Panc1 (cell line): ENCODE measurements around the gene VIM. TPM values are rescaled to one million over a fixed set of nuclear protein-coding genes. Genes with fewer than 3 reads are reported as not detected.

Experiments used
- ATAC-seq: fragments of 200-7000 bp; cut with Tn5 transposase; 2 replicates; pipeline ENCODE4 v1.9.1; 2020; ENCODE audit warnings: mild to moderate bottlenecking, moderate library complexity
- BruUV-seq: library from RNA; stranded (reverse); fragments of 400-500 nt; replicated peaks from 2 replicates; lab custom pipeline; 2021; lab: Mats Ljungman, UMichigan
- CTCF ChIA-PET: fragments of 300-600 bp; sonication (Branson Sonifier 250); formaldehyde crosslinking; loops from one replicate; lab custom pipeline; 2022; ENCODE audit warnings: antibody characterized with exemption; lab: Charles Lee
- POLR2A ChIA-PET: fragments of 300-600 bp; sonication (Branson Sonifier 250); formaldehyde crosslinking; loops from one replicate; lab custom pipeline; 2022; ENCODE audit warnings: antibody characterized with exemption; lab: Charles Lee
- DNase-seq: peaks from one replicate; pipeline ENCODE4 v3.0.0-alpha.2; 2010; ENCODE audit warnings: low read depth, low spot score
- H3K27ac ChIP-seq: 2 replicates; pipeline ENCODE4 v1.5.1; 2011; ENCODE audit warnings: mild to moderate bottlenecking, low read length, inconsistent platforms
- H3K27me3 ChIP-seq: fragments of 200-500 bp; sonication (Bioruptor generic); 2 replicates; pipeline ENCODE4 v1.6.0; 2014; ENCODE audit warnings: low read length, inconsistent platforms; ENCODE audit not compliant: control insufficient read depth, insufficient read depth
- H3K36me3 ChIP-seq: fragments of 200-500 bp; sonication (Bioruptor generic); 2 replicates; pipeline ENCODE4 v1.5.1; 2014; ENCODE audit warnings: inconsistent platforms, mild to moderate bottlenecking, low read length, moderate library complexity; ENCODE audit not compliant: control insufficient read depth, insufficient read depth
- H3K4me1 ChIP-seq: 2 replicates; pipeline ENCODE4 v1.5.1; 2011; ENCODE audit warnings: inconsistent platforms, mild to moderate bottlenecking, low read length, moderate library complexity; ENCODE audit not compliant: control insufficient read depth, insufficient read depth
- H3K4me3 ChIP-seq, 2 experiments: 2 replicates each; pipeline ENCODE4 v1.5.1; 2011 to 2012; ENCODE audit warnings: low read depth in 2 of 2, low read length in 2 of 2, mild to moderate bottlenecking in 2 of 2, inconsistent platforms in 1 of 2, moderate library complexity in 1 of 2
- H3K9me3 ChIP-seq: fragments of 200-500 bp; sonication (Bioruptor generic); 2 replicates; pipeline ENCODE4 v1.5.1; 2014; ENCODE audit warnings: low read depth, mild to moderate bottlenecking, inconsistent platforms, low read length, moderate library complexity; ENCODE audit not compliant: control insufficient read depth, insufficient read depth
- POLR2AphosphoS5 ChIP-seq: IDR thresholded peaks from 2 replicates; pipeline ENCODE4 v1.6.1; 2012; ENCODE audit warnings: mild to moderate bottlenecking, low read depth, low read length, moderate library complexity
- SIN3A ChIP-seq: IDR thresholded peaks from 2 replicates; pipeline ENCODE4 v1.6.1; 2012; ENCODE audit warnings: low read depth, mild to moderate bottlenecking, low read length, moderate library complexity, borderline replicate concordance; ENCODE audit not compliant: insufficient read depth
- TCF7L2 ChIP-seq: IDR thresholded peaks from 2 replicates; pipeline ENCODE4 v1.6.1; 2011; ENCODE audit warnings: mild to moderate bottlenecking, low read depth, low read length, inconsistent platforms
- in situ Hi-C: cut with HindIII; loops from 2 replicates; pipeline ENCODE4 v1.10.0; 2016; ENCODE audit warnings: low sequenced_read_pairs, low pct_unique_long_range_greater_than_20kb
- intact Hi-C: fragments of 100-400 bp; cut with micrococcal nuclease; formaldehyde crosslinking; loops from one replicate; pipeline ENCODE4 v1.10.0; 2022; ENCODE audit not compliant: unreplicated experiment
- total RNA-seq: library from RNA; stranded (reverse); gene quantifications from one replicate; pipeline ENCODE4 v1.2.1, GENCODE V29; 2021; ENCODE audit not compliant: unreplicated experiment
- TF ChIP-seq, protein P1 (sequence below): fragments of 450-650 bp; IDR thresholded peaks from 2 replicates; pipeline ENCODE4 v1.5.1; 2017; ENCODE audit warnings: mild to moderate bottlenecking
- TF ChIP-seq, protein P2 (sequence below), 2 experiments: IDR thresholded peaks; 2 replicates each; pipeline ENCODE4 v1.6.1; 2011 to 2012; ENCODE audit warnings: low read depth in 2 of 2, control low read depth in 1 of 2, low read length in 1 of 2, mild to moderate bottlenecking in 1 of 2, moderate library complexity in 1 of 2; ENCODE audit not compliant: insufficient read depth in 1 of 2

Gene VIM
- total RNA-seq, 1 experiment from 2014 or later = 3,436 TPM

DNA sequence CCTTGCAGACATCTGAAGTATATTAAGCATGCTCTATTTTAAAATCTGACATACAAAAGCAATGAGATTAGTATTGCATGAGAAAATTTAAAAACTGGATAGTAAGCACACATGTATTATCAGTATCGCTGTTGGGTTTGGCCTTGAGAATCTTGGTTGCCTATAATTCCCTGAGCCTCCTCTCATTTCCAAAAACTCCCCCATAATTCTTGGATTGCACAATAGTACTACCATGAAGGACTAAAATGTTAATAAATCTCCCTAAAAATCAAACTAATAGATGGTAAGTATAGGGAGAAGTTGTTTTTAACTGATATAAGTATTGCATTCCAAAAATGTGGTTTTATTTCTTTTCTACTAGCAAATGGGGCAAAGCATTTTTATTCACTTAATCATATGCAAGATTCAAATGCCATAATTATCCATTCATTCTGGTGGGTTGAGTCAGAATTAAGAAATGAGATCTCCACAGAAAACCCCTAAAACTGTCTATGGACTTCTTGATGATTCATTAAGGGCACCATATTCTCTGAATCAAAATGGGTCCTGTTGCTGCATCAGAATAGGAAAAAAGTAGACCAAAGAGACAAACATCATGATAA is 10.3 kb upstream of the VIM start:
- no peak overlapping the region for H3K4me3 ChIP-seq
- no peaks in the 10 kb centered on the region for H3K36me3 ChIP-seq
- H3K27ac ChIP-seq = peak overlapping the region; percentile 99
- in situ Hi-C loops = no loop called here
- TF ChIP-seq SIN3A = no peak
- TF ChIP-seq, protein P1, sequence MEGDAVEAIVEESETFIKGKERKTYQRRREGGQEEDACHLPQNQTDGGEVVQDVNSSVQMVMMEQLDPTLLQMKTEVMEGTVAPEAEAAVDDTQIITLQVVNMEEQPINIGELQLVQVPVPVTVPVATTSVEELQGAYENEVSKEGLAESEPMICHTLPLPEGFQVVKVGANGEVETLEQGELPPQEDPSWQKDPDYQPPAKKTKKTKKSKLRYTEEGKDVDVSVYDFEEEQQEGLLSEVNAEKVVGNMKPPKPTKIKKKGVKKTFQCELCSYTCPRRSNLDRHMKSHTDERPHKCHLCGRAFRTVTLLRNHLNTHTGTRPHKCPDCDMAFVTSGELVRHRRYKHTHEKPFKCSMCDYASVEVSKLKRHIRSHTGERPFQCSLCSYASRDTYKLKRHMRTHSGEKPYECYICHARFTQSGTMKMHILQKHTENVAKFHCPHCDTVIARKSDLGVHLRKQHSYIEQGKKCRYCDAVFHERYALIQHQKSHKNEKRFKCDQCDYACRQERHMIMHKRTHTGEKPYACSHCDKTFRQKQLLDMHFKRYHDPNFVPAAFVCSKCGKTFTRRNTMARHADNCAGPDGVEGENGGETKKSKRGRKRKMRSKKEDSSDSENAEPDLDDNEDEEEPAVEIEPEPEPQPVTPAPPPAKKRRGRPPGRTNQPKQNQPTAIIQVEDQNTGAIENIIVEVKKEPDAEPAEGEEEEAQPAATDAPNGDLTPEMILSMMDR = no peak
- no peak for TF ChIP-seq TCF7L2
- TF ChIP-seq POLR2AphosphoS5 = no peak
- TF ChIP-seq, protein P2, sequence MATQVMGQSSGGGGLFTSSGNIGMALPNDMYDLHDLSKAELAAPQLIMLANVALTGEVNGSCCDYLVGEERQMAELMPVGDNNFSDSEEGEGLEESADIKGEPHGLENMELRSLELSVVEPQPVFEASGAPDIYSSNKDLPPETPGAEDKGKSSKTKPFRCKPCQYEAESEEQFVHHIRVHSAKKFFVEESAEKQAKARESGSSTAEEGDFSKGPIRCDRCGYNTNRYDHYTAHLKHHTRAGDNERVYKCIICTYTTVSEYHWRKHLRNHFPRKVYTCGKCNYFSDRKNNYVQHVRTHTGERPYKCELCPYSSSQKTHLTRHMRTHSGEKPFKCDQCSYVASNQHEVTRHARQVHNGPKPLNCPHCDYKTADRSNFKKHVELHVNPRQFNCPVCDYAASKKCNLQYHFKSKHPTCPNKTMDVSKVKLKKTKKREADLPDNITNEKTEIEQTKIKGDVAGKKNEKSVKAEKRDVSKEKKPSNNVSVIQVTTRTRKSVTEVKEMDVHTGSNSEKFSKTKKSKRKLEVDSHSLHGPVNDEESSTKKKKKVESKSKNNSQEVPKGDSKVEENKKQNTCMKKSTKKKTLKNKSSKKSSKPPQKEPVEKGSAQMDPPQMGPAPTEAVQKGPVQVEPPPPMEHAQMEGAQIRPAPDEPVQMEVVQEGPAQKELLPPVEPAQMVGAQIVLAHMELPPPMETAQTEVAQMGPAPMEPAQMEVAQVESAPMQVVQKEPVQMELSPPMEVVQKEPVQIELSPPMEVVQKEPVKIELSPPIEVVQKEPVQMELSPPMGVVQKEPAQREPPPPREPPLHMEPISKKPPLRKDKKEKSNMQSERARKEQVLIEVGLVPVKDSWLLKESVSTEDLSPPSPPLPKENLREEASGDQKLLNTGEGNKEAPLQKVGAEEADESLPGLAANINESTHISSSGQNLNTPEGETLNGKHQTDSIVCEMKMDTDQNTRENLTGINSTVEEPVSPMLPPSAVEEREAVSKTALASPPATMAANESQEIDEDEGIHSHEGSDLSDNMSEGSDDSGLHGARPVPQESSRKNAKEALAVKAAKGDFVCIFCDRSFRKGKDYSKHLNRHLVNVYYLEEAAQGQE (IDR thresholded peaks at IDR 0.05; ENCODE audit: insufficient read depth in 1 of 2, low read depth in 2 of 2, low read length in 1 of 2) = no peak
- no TSS peak for BruUV-seq
- no peak for DNase-seq
- no peaks in the 10 kb centered on the region for H3K9me3 ChIP-seq
- CTCF ChIA-PET = no interaction called here
- H3K4me1 ChIP-seq = peaks cover 51% of the 10 kb centered on the region
- POLR2A ChIA-PET = no interaction called here
- ATAC-seq = no peak
- intact Hi-C loops = no loop called here
- H3K27me3 ChIP-seq = no peaks in the 10 kb centered on the region

DNA sequence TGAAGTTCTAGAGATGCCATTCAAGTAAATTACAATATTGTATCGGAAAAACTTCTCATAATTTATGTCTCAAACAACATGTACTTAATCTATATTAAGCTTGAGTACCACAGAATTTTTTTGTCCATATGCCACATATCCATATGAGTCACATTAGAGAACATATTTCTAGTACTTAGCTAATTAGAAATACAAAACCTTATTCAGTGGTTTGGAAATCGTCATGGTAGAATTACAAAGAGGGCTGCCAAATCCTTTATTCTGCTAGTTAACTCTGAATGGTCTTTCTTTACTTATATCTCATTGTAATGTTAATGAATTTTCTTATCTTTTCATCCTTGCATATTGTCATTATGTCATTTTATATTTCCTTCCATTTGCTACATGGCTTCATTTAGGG is 9.0 kb upstream of the VIM start:
- ChIA-PET CTCF (interaction anchor here (0.7 kb wide), 1 partner anchor 23 kb away, joined by 3 read pairs; no protein-coding TSS in a partner anchor), POLR2A (no interaction called here)
- Histone ChIP-seq H3K27me3 (no peaks in the 10 kb centered on the region), H3K4me3 (no peak overlapping the region), H3K27ac (peak overlapping the region; percentile 99; the same call in 1 of the 2 replicates), H3K9me3 (no peaks in the 10 kb centered on the region; the same call in 1 of the 2 replicates), H3K36me3 (no peaks in the 10 kb centered on the region), H3K4me1 (peaks cover 38% of the 10 kb centered on the region)
- no peak for TF ChIP-seq TCF7L2
- TF ChIP-seq, protein P2 (IDR thresholded peaks at IDR 0.05; ENCODE audit: insufficient read depth in 1 of 2, low read depth in 2 of 2, low read length in 1 of 2) = no peak
- TF ChIP-seq POLR2AphosphoS5 = no peak
- TF ChIP-seq, protein P1 = no peak
- no peak for TF ChIP-seq SIN3A
- in situ Hi-C loops = no loop called here
- ATAC-seq (no peak), DNase-seq (no peak)
- no TSS peak for BruUV-seq
- intact Hi-C loops = no loop called here
